Activated CD8-positive, alpha-beta T cell treated with anti-CD3 and anti-CD28 coated beads for 36 hours (primary cell): ENCODE data around the gene RPRD1B. TPM values are rescaled to one million over a fixed set of nuclear protein-coding genes. Genes with fewer than 3 reads are reported as not detected.

ENCODE experiments used
- ATAC-seq: fragments of 200-7000 bp; cut with Tn5 transposase; one replicate; pipeline ENCODE4 v1.10.0; 2021; ENCODE audit warnings: mild to moderate bottlenecking, moderate library complexity
- CTCF ChIA-PET: fragments of 350-600 bp; sonication (Branson Sonifier 250); formaldehyde crosslinking; loops from one replicate; lab custom pipeline; 2021; ENCODE audit warnings: antibody characterized with exemption; lab: Charles Lee
- POLR2A ChIA-PET: fragments of 350-600 bp; sonication (Branson Sonifier 250); formaldehyde crosslinking; loops from one replicate; lab custom pipeline; 2021; ENCODE audit warnings: antibody characterized with exemption; lab: Charles Lee
- DNase-seq: peaks from one replicate; pipeline ENCODE4 v3.0.0-alpha.2; 2020
- H3K27ac Mint-ChIP-seq: one replicate; pipeline ENCODE4 v1.8.0; 2021; ENCODE audit warnings: mild to moderate bottlenecking, mixed read lengths
- H3K27me3 Mint-ChIP-seq: one replicate; pipeline ENCODE4 v1.8.0; 2021; ENCODE audit warnings: mixed read lengths
- H3K36me3 Mint-ChIP-seq: one replicate; pipeline ENCODE4 v1.8.0; 2021; ENCODE audit warnings: low read depth, mixed read lengths
- H3K4me1 Mint-ChIP-seq: one replicate; pipeline ENCODE4 v1.8.0; 2021; ENCODE audit warnings: low read depth, mixed read lengths
- H3K4me3 Mint-ChIP-seq: one replicate; pipeline ENCODE4 v1.8.0; 2021; ENCODE audit warnings: mild to moderate bottlenecking, moderate library complexity, mixed read lengths
- H3K9me3 Mint-ChIP-seq: one replicate; pipeline ENCODE4 v1.8.0; 2021; ENCODE audit warnings: mixed read lengths
- CTCF ChIP-seq: fragments of 200-600 bp; IDR thresholded peaks from one replicate; pipeline ENCODE4 v1.8.0; 2022; ENCODE audit warnings: antibody characterized with exemption, mild to moderate bottlenecking
- intact Hi-C: fragments of 100-400 bp; cut with micrococcal nuclease; formaldehyde crosslinking; loops from one replicate; pipeline ENCODE4 v1.10.0; 2022
- total RNA-seq, 2 experiments: library from RNA; stranded (reverse); gene quantifications; one replicate each; pipeline ENCODE4 v1.2.3, GENCODE V29; 2021

The RPRD1B gene
- total RNA-seq, 2 experiments from 2014 or later: 29.1 to 29.3 TPM

- no peaks in the 10 kb centered on the region for H3K9me3 Mint-ChIP-seq
- no peak overlapping the region for H3K4me3 Mint-ChIP-seq
- CTCF ChIA-PET: interaction anchor here (1.0 to 2.6 kb wide), 5 partner anchors 10 to 165 kb away, joined by 3 to 14 read pairs (median 5); no protein-coding TSS in a partner anchor
- H3K4me1 Mint-ChIP-seq: peaks cover 38% of the 10 kb centered on the region
- no peak for DNase-seq
- H3K36me3 Mint-ChIP-seq: peaks cover 32% of the 10 kb centered on the region
- peak overlapping the region; percentile 19 for H3K27ac Mint-ChIP-seq
- intact Hi-C loops: loop anchor here (5.0 kb wide), 2 partner anchors 111 to 166 kb away; partner anchors contain the start of gene TGM2
- H3K27me3 Mint-ChIP-seq: no peaks in the 10 kb centered on the region
- TF ChIP-seq CTCF: no peak
- POLR2A ChIA-PET: no interaction called here
- no peak for ATAC-seq
These were observed 22.3 kb downstream of the RPRD1B start for GRCh38 chr20:38055848-38056247.

GRCh38 chr20:38057351-38057972, 23.9 kb downstream of the RPRD1B start:
- ChIA-PET CTCF (interaction anchor here (0.6 to 5.8 kb wide), 29 partner anchors 9 to 328 kb away, joined by 3 to 68 read pairs (median 4); partner anchors contain the start of genes RPRD1B and TTI1), POLR2A (interaction anchor here (0.7 to 1.7 kb wide), 5 partner anchors 14 to 27 kb away, joined by 3 to 6 read pairs (median 5); partner anchors contain the start of genes RPRD1B and TTI1)
- Mint-ChIP-seq H3K9me3 (no peaks in the 10 kb centered on the region), H3K4me3 (no peak overlapping the region), H3K27me3 (no peaks in the 10 kb centered on the region), H3K36me3 (peaks cover 27% of the 10 kb centered on the region), H3K4me1 (peaks cover 29% of the 10 kb centered on the region), H3K27ac (peak overlapping the region; percentile 84)
- ATAC-seq (peak; percentile 91), DNase-seq (peak; percentile 91)
- intact Hi-C loops: loop anchor here (5.0 kb wide), 2 partner anchors 110 to 165 kb away; partner anchors contain the start of gene TGM2
- peak; percentile 95 for TF ChIP-seq CTCF

- intact Hi-C loops: loop anchor here (5.0 kb wide), 2 partner anchors 107 to 162 kb away; partner anchors contain the start of gene TGM2
- peaks cover 20% of the 10 kb centered on the region for H3K4me1 Mint-ChIP-seq
- DNase-seq (no peak), ATAC-seq (no peak)
- no peak overlapping the region for H3K4me3 Mint-ChIP-seq
- ChIA-PET POLR2A (no interaction called here), CTCF (interaction anchor here (1.3 to 5.8 kb wide), 2 partner anchors 15 to 163 kb away, joined by 3 to 68 read pairs; no protein-coding TSS in a partner anchor)
- H3K27ac Mint-ChIP-seq: no peak overlapping the region
- H3K36me3 Mint-ChIP-seq: peaks cover 34% of the 10 kb centered on the region
- no peaks in the 10 kb centered on the region for H3K27me3 Mint-ChIP-seq
- H3K9me3 Mint-ChIP-seq: no peaks in the 10 kb centered on the region
- no peak for TF ChIP-seq CTCF
These were observed 26.3 kb downstream of the RPRD1B start for GRCh38 chr20:38059832-38060231.

- H3K4me3 Mint-ChIP-seq: no peak overlapping the region
- ChIA-PET POLR2A (no interaction called here), CTCF (interaction anchor here (1.6 to 5.8 kb wide), 2 partner anchors 13 to 162 kb away, joined by 9 to 68 read pairs; no protein-coding TSS in a partner anchor)
These were observed 27.0 kb downstream of the RPRD1B start for GRCh38 chr20:38060536-38060935.

More at GRCh38 chr20:38060536-38060935, 27.0 kb downstream of the RPRD1B start:
- Mint-ChIP-seq H3K9me3 (no peaks in the 10 kb centered on the region), H3K36me3 (peaks cover 34% of the 10 kb centered on the region), H3K27me3 (no peaks in the 10 kb centered on the region), H3K4me1 (peaks cover 16% of the 10 kb centered on the region), H3K27ac (no peak overlapping the region)
- ATAC-seq: no peak
- intact Hi-C loops: no loop called here
- no peak for DNase-seq
- TF ChIP-seq CTCF: no peak
